Daoy (cell line): ENCODE results near the gene ARHGEF19. TPM values are rescaled to one million over a fixed set of nuclear protein-coding genes. Genes with fewer than 3 reads are reported as not detected.

Experiments used
- DNase-seq: peaks from one replicate; pipeline ENCODE4 v3.0.0-alpha.2; 2015; ENCODE audit warnings: low read depth
- total RNA-seq: library from RNA; depleted of rRNA; stranded (reverse); fragments of >200 nt; shearing (Covaris generic); gene quantifications from 2 replicates; pipeline ENCODE4 v1.2.3, GENCODE V29; 2014; rRNA removed

ARHGEF19 gene
- total RNA-seq, 1 experiment from 2014 or later: 4.2 TPM

GRCh38 chr1:16149702-16150488, 62.6 kb downstream of the ARHGEF19 start:
- DNase-seq: no peak

- DNase-seq: no peak
These were observed 63.3 kb downstream of the ARHGEF19 start for GRCh38 chr1:16149146-16149545.

- no peak for DNase-seq
These were observed 63.9 kb downstream of the ARHGEF19 start for GRCh38 chr1:16148329-16149092.

Other genes starting within 250 kb of the ARHGEF19 start
- 43.1 and 53.5 TPM in 2 replicates for gene ZBTB17, start 236.6 kb downstream of the ARHGEF19 start, total RNA-seq
- not detected in 2 replicates for gene SRARP, start 208.4 kb downstream of the ARHGEF19 start, total RNA-seq
- gene HSPB7, start 194.6 kb downstream of the ARHGEF19 start, total RNA-seq: 0.17 TPM in 1 of 2 replicates, not detected in the other
- gene CLCNKA, start 190.6 kb downstream of the ARHGEF19 start, total RNA-seq: not detected in 2 replicates
- 0.11 and 0.33 TPM in 2 replicates for gene CLCNKB, start 168.9 kb downstream of the ARHGEF19 start, total RNA-seq
- gene FAM131C, start 139.0 kb downstream of the ARHGEF19 start, total RNA-seq: 0.23 TPM in 1 of 2 replicates, not detected in the other
- gene EPHA2, start 56.6 kb downstream of the ARHGEF19 start, total RNA-seq: 50.8 and 67.7 TPM in 2 replicates
- 2.6 and 21.4 TPM in 2 replicates for gene CPLANE2, start 24.5 kb upstream of the ARHGEF19 start, total RNA-seq
- 10.8 and 27.3 TPM in 2 replicates for gene FBXO42, start 139.8 kb upstream of the ARHGEF19 start, total RNA-seq
- gene SZRD1, start 154.6 kb upstream of the ARHGEF19 start, total RNA-seq: 61.0 and 77.7 TPM in 2 replicates
- not detected in 2 replicates for gene SPATA21, start 224.8 kb upstream of the ARHGEF19 start, total RNA-seq
- gene NECAP2, start 228.1 kb upstream of the ARHGEF19 start, total RNA-seq: 113 and 118 TPM in 2 replicates